ENCODE results near the gene FURIN. TPM values are rescaled to one million over a fixed set of nuclear protein-coding genes. Genes with fewer than 3 reads are reported as not detected.
A peak's percentile ranks its signal among the peaks of the same experiment; 100 is the strongest.

FURIN gene
- polyA plus RNA-seq, 1 of the 3 experiments (the other 2 are of a cell fraction) = 40.8 TPM

GRCh38 chr15:90902040-90902839 is 33.9 kb downstream of the FURIN start (continued):
- TF ChIP-seq TAF1 (IDR thresholded peaks at IDR 0.05; ENCODE audit: borderline replicate concordance, low read depth, low read length) (no peak; the same call in 1 of the 2 replicates), TCF12 (IDR thresholded peaks at IDR 0.05) (peak; percentile 23; the same call in 1 of the 2 replicates), SMC3 (IDR thresholded peaks at IDR 0.05; ENCODE audit: low read depth, low read length) (peak; percentile 44), NFIC (IDR thresholded peaks at IDR 0.05; ENCODE audit: borderline replicate concordance) (no peak), IRF3 (IDR thresholded peaks at IDR 0.05; ENCODE audit: low read depth, low read length) (no peak), RCOR1 (IDR thresholded peaks at IDR 0.05; ENCODE audit: low read length) (peak; percentile 47; the same call in 1 of the 2 replicates), NRF1 (IDR thresholded peaks at IDR 0.05; ENCODE audit: low read depth, low read length) (peak; percentile 81), MEF2A (IDR thresholded peaks at IDR 0.05; ENCODE audit: borderline replicate concordance, low read depth) (no peak), FOXJ3 (CRISPR knock-in tag; IDR thresholded peaks at IDR 0.05) (no peak), GABPA (IDR thresholded peaks at IDR 0.05; ENCODE audit: low read depth) (no peak), RAD21 (IDR thresholded peaks at IDR 0.05; ENCODE audit: low read length) (peak; percentile 34; the same call in 1 of the 2 replicates), SIN3A (IDR thresholded peaks at IDR 0.05; ENCODE audit: borderline replicate concordance, low read depth, low read length) (no peak), RFX5 (IDR thresholded peaks at IDR 0.05; ENCODE audit: low read length) (no peak), USF1 (IDR thresholded peaks at IDR 0.05; ENCODE audit: borderline replicate concordance, low read depth) (no peak), POLR2AphosphoS5 (IDR thresholded peaks at IDR 0.05; ENCODE audit: low read depth, low read length) (peak; percentile 55), PBX3 (IDR thresholded peaks at IDR 0.05) (no peak), RXRA (IDR thresholded peaks at IDR 0.05; ENCODE audit: borderline replicate concordance, low read depth) (no peak), JUND (IDR thresholded peaks at IDR 0.05) (no peak), FOSL2 (IDR thresholded peaks at IDR 0.05; ENCODE audit: borderline replicate concordance, low read depth) (no peak), TEAD4 (IDR thresholded peaks at IDR 0.05; ENCODE audit: borderline replicate concordance, insufficient read depth) (no peak), YY1 (IDR thresholded peaks at IDR 0.05; ENCODE audit: low read depth) (no peak), EZH2phosphoT487 (IDR thresholded peaks at IDR 0.05; ENCODE audit: borderline replicate concordance, low read depth) (no peak)
- TF ChIP-seq, protein P1, sequence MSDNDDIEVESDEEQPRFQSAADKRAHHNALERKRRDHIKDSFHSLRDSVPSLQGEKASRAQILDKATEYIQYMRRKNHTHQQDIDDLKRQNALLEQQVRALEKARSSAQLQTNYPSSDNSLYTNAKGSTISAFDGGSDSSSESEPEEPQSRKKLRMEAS (IDR thresholded peaks at IDR 0.05; ENCODE audit: low read depth) = peak; percentile 60
- TF ChIP-seq, protein P2, sequence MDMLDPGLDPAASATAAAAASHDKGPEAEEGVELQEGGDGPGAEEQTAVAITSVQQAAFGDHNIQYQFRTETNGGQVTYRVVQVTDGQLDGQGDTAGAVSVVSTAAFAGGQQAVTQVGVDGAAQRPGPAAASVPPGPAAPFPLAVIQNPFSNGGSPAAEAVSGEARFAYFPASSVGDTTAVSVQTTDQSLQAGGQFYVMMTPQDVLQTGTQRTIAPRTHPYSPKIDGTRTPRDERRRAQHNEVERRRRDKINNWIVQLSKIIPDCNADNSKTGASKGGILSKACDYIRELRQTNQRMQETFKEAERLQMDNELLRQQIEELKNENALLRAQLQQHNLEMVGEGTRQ (IDR thresholded peaks at IDR 0.05; ENCODE audit: borderline replicate concordance, low read depth, low read length) = no peak
